H1 (cell line): ENCODE data around the gene OPCML. TPM values are rescaled to one million over a fixed set of nuclear protein-coding genes. Genes with fewer than 3 reads are reported as not detected.

ENCODE experiments used
- BRCA1 ChIP-seq: IDR thresholded peaks from 2 replicates; pipeline ENCODE4 v1.6.1; 2012; ENCODE audit warnings: low read depth, low read length, improper control_type of control experiment
- CREB1 ChIP-seq: IDR thresholded peaks from 2 replicates; pipeline ENCODE4 v1.6.1; 2012; ENCODE audit warnings: inconsistent platforms
- MAX ChIP-seq: IDR thresholded peaks from 2 replicates; pipeline ENCODE4 v1.6.1; 2012; ENCODE audit warnings: inconsistent platforms
- TBP ChIP-seq: IDR thresholded peaks from 2 replicates; pipeline ENCODE4 v1.6.1; 2011; ENCODE audit warnings: low read depth, low read length, improper control_type of control experiment
- polyA plus RNA-seq, 7 experiments: library from polyadenylated mRNA; depleted of rRNA in 3 of 7; stranded (reverse) in 5 of 7; unstranded in 2 of 7; fragments of >200 nt in 5 of 7; fragments of 200-250 nt in 2 of 7; gene quantifications; 1 replicate in 5 of 7; 2 replicates in 1 of 7; 4 replicates in 1 of 7; pipeline versions ENCODE4 v1.2.1 to v1.2.3, GENCODE V29; 2011 to 2013; ENCODE audit warnings: missing spikeins in 2 of 7, mixed read lengths in 2 of 7
- total RNA-seq: library from RNA; stranded (reverse); fragmentation: NEBNext Ultra II Directional; extraction: Animal tissue kit (Norgen Biotek cat#: 25700); gene quantifications from 2 replicates; pipeline ENCODE4 v1.2.1, GENCODE V29; 2021
- TF ChIP-seq, protein P1 (sequence below): IDR thresholded peaks from 2 replicates; pipeline ENCODE4 v1.6.1; 2012; ENCODE audit warnings: low read length, inconsistent platforms
- TF ChIP-seq, protein P2 (sequence below): IDR thresholded peaks from 2 replicates; pipeline ENCODE4 v1.6.1; 2012; ENCODE audit warnings: inconsistent platforms

OPCML gene
- total and polyA plus RNA-seq, 2 of the 8 experiments (the other 6 are each of a cell fraction or from before 2014, with no cell fraction given), result 2.3 to 3.1 TPM

GRCh38 chr11:133441964-133442660 lies 90.2 kb downstream of the OPCML start (continued):
- TF ChIP-seq, protein P1, sequence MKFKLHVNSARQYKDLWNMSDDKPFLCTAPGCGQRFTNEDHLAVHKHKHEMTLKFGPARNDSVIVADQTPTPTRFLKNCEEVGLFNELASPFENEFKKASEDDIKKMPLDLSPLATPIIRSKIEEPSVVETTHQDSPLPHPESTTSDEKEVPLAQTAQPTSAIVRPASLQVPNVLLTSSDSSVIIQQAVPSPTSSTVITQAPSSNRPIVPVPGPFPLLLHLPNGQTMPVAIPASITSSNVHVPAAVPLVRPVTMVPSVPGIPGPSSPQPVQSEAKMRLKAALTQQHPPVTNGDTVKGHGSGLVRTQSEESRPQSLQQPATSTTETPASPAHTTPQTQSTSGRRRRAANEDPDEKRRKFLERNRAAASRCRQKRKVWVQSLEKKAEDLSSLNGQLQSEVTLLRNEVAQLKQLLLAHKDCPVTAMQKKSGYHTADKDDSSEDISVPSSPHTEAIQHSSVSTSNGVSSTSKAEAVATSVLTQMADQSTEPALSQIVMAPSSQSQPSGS, result no peak
- TF ChIP-seq, protein P2, sequence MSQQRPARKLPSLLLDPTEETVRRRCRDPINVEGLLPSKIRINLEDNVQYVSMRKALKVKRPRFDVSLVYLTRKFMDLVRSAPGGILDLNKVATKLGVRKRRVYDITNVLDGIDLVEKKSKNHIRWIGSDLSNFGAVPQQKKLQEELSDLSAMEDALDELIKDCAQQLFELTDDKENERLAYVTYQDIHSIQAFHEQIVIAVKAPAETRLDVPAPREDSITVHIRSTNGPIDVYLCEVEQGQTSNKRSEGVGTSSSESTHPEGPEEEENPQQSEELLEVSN, result no peak
- no peak for TF ChIP-seq BRCA1
- TF ChIP-seq CREB1, result no peak
- no peak for TF ChIP-seq TBP
- TF ChIP-seq MAX, result no peak
